Fibroblast of lung (primary cell): ENCODE measurements around the gene POR. TPM values are rescaled to one million over a fixed set of nuclear protein-coding genes. Genes with fewer than 3 reads are reported as not detected.

ENCODE experiments used
- DNase-seq, 2 donors: peaks; one replicate each; pipeline versions ENCODE4 v3.0.0 to v3.0.0-alpha.2; 2010; ENCODE audit warnings: low read depth in 2 of 2
- H2AFZ ChIP-seq: 2 replicates; pipeline ENCODE4 v1.5.1; 2012; ENCODE audit warnings: low read length, control low read depth, inconsistent platforms
- H3K27ac ChIP-seq: 2 replicates; pipeline ENCODE4 v1.5.1; 2011; ENCODE audit warnings: low read length, control low read depth; ENCODE audit not compliant: insufficient read depth
- H3K27me3 ChIP-seq: 2 replicates; pipeline ENCODE4 v1.5.1; 2011; ENCODE audit warnings: mild to moderate bottlenecking, low read length; ENCODE audit not compliant: control insufficient read depth, insufficient read depth
- H3K36me3 ChIP-seq: 2 replicates; pipeline ENCODE4 v1.5.1; 2011; ENCODE audit warnings: low read length; ENCODE audit not compliant: control insufficient read depth, insufficient read depth
- H3K4me1 ChIP-seq: 2 replicates; pipeline ENCODE4 v1.5.1; 2011; ENCODE audit warnings: low read length; ENCODE audit not compliant: control insufficient read depth, insufficient read depth; ENCODE audit errors: extremely low read depth
- H3K4me2 ChIP-seq: 2 replicates; pipeline ENCODE4 v1.5.1; 2011; ENCODE audit warnings: low read length, control low read depth; ENCODE audit not compliant: insufficient read depth; ENCODE audit errors: extremely low read depth
- H3K4me3 ChIP-seq, 4 experiments: fragments of 200-600 bp in 1 of 4; sonication (generic) in 1 of 4; replicated peaks in 1 of 4; 2 replicates each; pipeline ENCODE4 v1.5.1; 2011 to 2016; ENCODE audit warnings: low read length in 4 of 4, low read depth in 3 of 4, mild to moderate bottlenecking in 3 of 4, control low read depth in 2 of 4, inconsistent platforms in 1 of 4, mixed read lengths in 1 of 4; ENCODE audit not compliant: insufficient read depth in 1 of 4; ENCODE audit errors: control extremely low read depth in 1 of 4
- H3K79me2 ChIP-seq: 2 replicates; pipeline ENCODE4 v1.5.1; 2012; ENCODE audit warnings: mild to moderate bottlenecking, low read length, inconsistent platforms; ENCODE audit not compliant: control insufficient read depth, insufficient read depth
- H3K9ac ChIP-seq: 2 replicates; pipeline ENCODE4 v1.5.1; 2011; ENCODE audit warnings: mild to moderate bottlenecking, low read length, control low read depth; ENCODE audit not compliant: insufficient read depth
- H3K9me3 ChIP-seq: 2 replicates; pipeline ENCODE4 v1.5.1; 2012; ENCODE audit warnings: low read depth, low read length; ENCODE audit not compliant: control insufficient read depth, insufficient read depth
- H4K20me1 ChIP-seq: 2 replicates; pipeline ENCODE4 v1.5.1; 2011; ENCODE audit warnings: low read length; ENCODE audit not compliant: control insufficient read depth, insufficient read depth; ENCODE audit errors: extremely low read depth
- EZH2 ChIP-seq: IDR thresholded peaks from 2 replicates; pipeline ENCODE4 v1.5.1; 2012; ENCODE audit warnings: low read length, control low read depth, mild to moderate bottlenecking; ENCODE audit errors: missing control alignments
- polyA plus RNA-seq, 2 donors: library from polyadenylated mRNA; depleted of rRNA in 1 of 2; stranded (reverse) in 1 of 2; unstranded in 1 of 2; fragments of >200 nt; gene quantifications; 2 replicates each; pipeline ENCODE4 v1.2.1, GENCODE V29; 2011 to 2012; ENCODE audit warnings: missing spikeins in 1 of 2
- total RNA-seq: library from RNA; depleted of rRNA; stranded (reverse); fragments of >200 nt; gene quantifications from 2 replicates; pipeline ENCODE4 v1.2.1, GENCODE V29; 2014
- TF ChIP-seq, protein P1 (sequence below), 2 donors: IDR thresholded peaks in 1 of 2; conservative IDR thresholded peaks in 1 of 2; 1 replicate in 1 of 2; 2 replicates in 1 of 2; pipeline ENCODE4 v1.5.1; 2011 to 2012; ENCODE audit warnings: low read length in 2 of 2, control low read depth in 1 of 2, inconsistent platforms in 1 of 2, low read depth in 1 of 2, mild to moderate bottlenecking in 1 of 2

Gene POR
- total and polyA plus RNA-seq, 2 donors (not counting 1 experiment from before 2014, with no cell fraction given): 36.2 to 207 TPM

DNA sequence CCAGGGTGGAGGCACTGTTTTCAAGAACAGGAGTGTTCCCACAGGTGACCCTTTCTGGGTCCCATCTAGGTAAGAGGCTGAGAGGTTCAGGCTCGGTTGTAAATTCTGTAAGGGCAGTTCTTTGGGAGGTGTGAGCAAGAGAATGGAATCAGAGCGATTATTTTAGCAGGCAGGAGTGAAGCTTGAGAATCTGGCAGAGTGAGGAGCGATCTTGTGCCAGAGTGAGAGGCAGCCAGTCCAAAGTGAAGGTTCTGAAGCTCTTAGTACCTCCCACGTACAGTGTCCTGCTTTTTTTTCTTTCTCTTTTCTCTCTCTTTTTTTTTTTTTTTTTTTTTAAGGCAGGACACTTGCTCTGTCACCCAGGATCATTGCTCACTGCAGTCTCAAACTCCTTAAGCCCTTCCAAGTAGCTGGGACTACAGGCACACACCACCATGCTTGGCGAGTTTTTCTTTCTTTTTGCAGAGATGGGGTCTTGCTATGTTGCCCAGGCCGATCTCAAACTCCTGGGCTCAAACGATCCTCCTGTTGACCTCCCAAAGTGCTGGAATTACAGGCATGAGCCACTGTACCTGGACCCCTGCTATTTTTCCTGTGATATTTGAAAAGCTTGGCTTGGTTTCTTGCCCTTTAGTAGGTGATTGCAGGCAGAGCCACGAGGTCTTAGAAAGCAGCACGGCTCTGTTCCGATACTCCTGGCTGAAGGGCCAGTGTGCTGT, 10.9 kb downstream of the POR start:
- Histone ChIP-seq H3K9me3 (no peaks in the 10 kb centered on the region), H3K4me3 (no peak overlapping the region), H3K27ac (no peak overlapping the region), H3K27me3 (no peaks in the 10 kb centered on the region), H3K36me3 (no peaks in the 10 kb centered on the region), H4K20me1 (no peaks in the 10 kb centered on the region), H2AFZ (no peak overlapping the region), H3K4me1 (no peaks in the 10 kb centered on the region), H3K9ac (no peak overlapping the region), H3K4me2 (no peak overlapping the region), H3K79me2 (peaks cover 13% of the 10 kb centered on the region)
- TF ChIP-seq, protein P1, sequence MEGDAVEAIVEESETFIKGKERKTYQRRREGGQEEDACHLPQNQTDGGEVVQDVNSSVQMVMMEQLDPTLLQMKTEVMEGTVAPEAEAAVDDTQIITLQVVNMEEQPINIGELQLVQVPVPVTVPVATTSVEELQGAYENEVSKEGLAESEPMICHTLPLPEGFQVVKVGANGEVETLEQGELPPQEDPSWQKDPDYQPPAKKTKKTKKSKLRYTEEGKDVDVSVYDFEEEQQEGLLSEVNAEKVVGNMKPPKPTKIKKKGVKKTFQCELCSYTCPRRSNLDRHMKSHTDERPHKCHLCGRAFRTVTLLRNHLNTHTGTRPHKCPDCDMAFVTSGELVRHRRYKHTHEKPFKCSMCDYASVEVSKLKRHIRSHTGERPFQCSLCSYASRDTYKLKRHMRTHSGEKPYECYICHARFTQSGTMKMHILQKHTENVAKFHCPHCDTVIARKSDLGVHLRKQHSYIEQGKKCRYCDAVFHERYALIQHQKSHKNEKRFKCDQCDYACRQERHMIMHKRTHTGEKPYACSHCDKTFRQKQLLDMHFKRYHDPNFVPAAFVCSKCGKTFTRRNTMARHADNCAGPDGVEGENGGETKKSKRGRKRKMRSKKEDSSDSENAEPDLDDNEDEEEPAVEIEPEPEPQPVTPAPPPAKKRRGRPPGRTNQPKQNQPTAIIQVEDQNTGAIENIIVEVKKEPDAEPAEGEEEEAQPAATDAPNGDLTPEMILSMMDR (conservative IDR thresholded peaks at IDR 0.05 in 1 of 2, IDR thresholded peaks at IDR 0.05 in 1 of 2; ENCODE audit: low read depth in 1 of 2, low read length in 2 of 2): no peak
- no peak for TF ChIP-seq EZH2
- no peak for DNase-seq

DNA sequence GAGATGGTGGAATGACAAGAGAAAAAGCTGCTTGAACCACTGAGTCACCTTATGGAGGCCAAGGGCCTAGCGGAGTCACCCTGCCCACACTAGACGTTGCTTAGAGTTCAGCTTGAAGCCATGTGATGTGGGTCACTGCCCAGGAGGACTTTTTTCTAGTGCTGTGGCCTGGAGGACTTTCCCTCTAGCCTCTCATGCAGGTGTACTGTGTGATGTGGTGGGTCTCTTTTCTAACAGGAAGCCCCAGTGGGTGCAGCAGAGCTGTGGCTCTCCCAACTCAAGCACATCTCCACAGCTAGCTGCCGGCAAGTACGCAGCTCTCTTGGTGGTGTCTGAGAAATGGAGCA, 13.6 kb downstream of the POR start:
- no peak for DNase-seq
- H4K20me1 ChIP-seq: no peaks in the 10 kb centered on the region

DNA sequence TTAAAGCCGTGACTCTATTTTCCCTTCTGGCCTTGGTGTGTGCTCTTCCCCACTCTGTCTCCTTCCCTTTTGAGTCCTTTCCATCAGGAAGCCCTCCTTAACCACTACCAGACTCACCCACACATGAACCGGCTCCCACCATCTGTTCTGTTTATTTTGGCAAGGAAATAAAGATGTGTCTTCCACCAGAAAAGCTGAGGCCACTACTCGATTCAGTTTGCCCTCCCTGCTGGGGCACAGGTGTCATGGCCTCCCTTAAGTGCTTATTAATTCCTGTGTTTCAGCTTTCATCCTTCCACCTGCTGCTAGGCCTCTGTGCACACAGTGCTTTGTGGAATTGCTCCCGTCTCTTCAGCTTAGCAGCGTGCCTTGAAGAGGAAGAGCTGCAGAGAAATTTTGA, 16.7 kb downstream of the POR start:
- H3K4me3 ChIP-seq: no peak overlapping the region
- H3K36me3 ChIP-seq: no peaks in the 10 kb centered on the region
- H4K20me1 ChIP-seq: no peaks in the 10 kb centered on the region
- H3K4me2 ChIP-seq: no peak overlapping the region
- no peak overlapping the region for H3K27ac ChIP-seq
- H3K4me1 ChIP-seq: peaks cover 3% of the 10 kb centered on the region
- H2AFZ ChIP-seq: no peak overlapping the region
- H3K79me2 ChIP-seq: peaks cover 9% of the 10 kb centered on the region
- DNase-seq: peak in 1 of 2 donors; percentile 13
- no peaks in the 10 kb centered on the region for H3K27me3 ChIP-seq
- no peaks in the 10 kb centered on the region for H3K9me3 ChIP-seq
- H3K9ac ChIP-seq: no peak overlapping the region
- TF ChIP-seq, protein P1 (conservative IDR thresholded peaks at IDR 0.05 in 1 of 2, IDR thresholded peaks at IDR 0.05 in 1 of 2; ENCODE audit: low read depth in 1 of 2, low read length in 2 of 2): no peak
- no peak for TF ChIP-seq EZH2

More for the DNA sequence above, 13.6 kb downstream of the POR start:
- Histone ChIP-seq H3K27ac (no peak overlapping the region), H3K79me2 (peaks cover 10% of the 10 kb centered on the region), H3K4me3 (no peak overlapping the region), H3K27me3 (no peaks in the 10 kb centered on the region), H3K4me2 (no peak overlapping the region), H3K9me3 (no peaks in the 10 kb centered on the region), H3K36me3 (no peaks in the 10 kb centered on the region), H2AFZ (no peak overlapping the region), H3K9ac (no peak overlapping the region), H3K4me1 (no peaks in the 10 kb centered on the region)
- TF ChIP-seq EZH2: no peak
- TF ChIP-seq, protein P1 (conservative IDR thresholded peaks at IDR 0.05 in 1 of 2, IDR thresholded peaks at IDR 0.05 in 1 of 2; ENCODE audit: low read depth in 1 of 2, low read length in 2 of 2): no peak
